HCT116 (cell line): ENCODE data around the gene SMIM35.

ENCODE experiments used
- CBX3 ChIP-seq: IDR thresholded peaks from 2 replicates; pipeline ENCODE4 v1.6.1; 2012; ENCODE audit warnings: low read depth
- CEBPB ChIP-seq: IDR thresholded peaks from 2 replicates; pipeline ENCODE4 v1.6.1; 2012; ENCODE audit warnings: low read depth
- CTCF ChIP-seq, 3 experiments: fragments of 200-600 bp in 1 of 3; sonication (generic) in 1 of 3; IDR thresholded peaks in 2 of 3; conservative IDR thresholded peaks in 1 of 3; 2 replicates each; pipeline ENCODE4 v1.5.1; 2012 to 2017; ENCODE audit warnings: low read depth in 2 of 3, low read length in 2 of 3, antibody characterized with exemption in 1 of 3, borderline replicate concordance in 1 of 3, control low read depth in 1 of 3, mild to moderate bottlenecking in 1 of 3, mixed read lengths in 1 of 3, mixed run types in 1 of 3, moderate library complexity in 1 of 3; ENCODE audit not compliant: insufficient read depth in 1 of 3
- EGR1 ChIP-seq: IDR thresholded peaks from 2 replicates; pipeline ENCODE4 v1.6.1; 2012; ENCODE audit warnings: low read depth
- ELF1 ChIP-seq: IDR thresholded peaks from 2 replicates; pipeline ENCODE4 v1.6.1; 2012; ENCODE audit warnings: low read depth, borderline replicate concordance
- EZH2phosphoT487 ChIP-seq: fragments of 200-600 bp; IDR thresholded peaks from 2 replicates; pipeline ENCODE4 v1.6.1; 2018; ENCODE audit warnings: antibody characterized with exemption, borderline replicate concordance
- FOSL1 ChIP-seq: IDR thresholded peaks from 2 replicates; pipeline ENCODE4 v1.6.1; 2012; ENCODE audit warnings: low read depth
- JUND ChIP-seq: IDR thresholded peaks from 2 replicates; pipeline ENCODE4 v1.6.1; 2012
- MAX ChIP-seq: IDR thresholded peaks from 2 replicates; pipeline ENCODE4 v1.6.1; 2012
- POLR2A ChIP-seq: IDR thresholded peaks from 2 replicates; pipeline ENCODE4 v1.7.0; 2011; ENCODE audit warnings: borderline replicate concordance; ENCODE audit not compliant: insufficient read depth, insufficient read length; ENCODE audit errors: extremely low read depth
- POLR2AphosphoS5 ChIP-seq: IDR thresholded peaks from 2 replicates; pipeline ENCODE4 v1.6.1; 2011; ENCODE audit warnings: mild to moderate bottlenecking, low read depth, low read length, moderate library complexity
- RAD21 ChIP-seq: IDR thresholded peaks from 2 replicates; pipeline ENCODE4 v1.6.1; 2012; ENCODE audit warnings: low read depth, mild to moderate bottlenecking
- SP1 ChIP-seq: IDR thresholded peaks from 2 replicates; pipeline ENCODE4 v1.6.1; 2012; ENCODE audit warnings: low read depth
- ZNF274 ChIP-seq: fragments of 200-500 bp; sonication (Bioruptor generic); IDR thresholded peaks from 2 replicates; pipeline ENCODE4 v1.6.1; 2014; ENCODE audit warnings: mild to moderate bottlenecking, low read depth, low read length, inconsistent platforms

GRCh38 chr11:117958949-117959348, 127.8 kb downstream of the SMIM35 start:
- TF ChIP-seq CTCF (IDR thresholded peaks at IDR 0.05 in 2 of 3, conservative IDR thresholded peaks at IDR 0.05 in 1 of 3; ENCODE audit: borderline replicate concordance in 1 of 3, insufficient read depth in 1 of 3, low read depth in 2 of 3, low read length in 2 of 3) = no peak
- no peak for TF ChIP-seq EZH2phosphoT487
- no peak for TF ChIP-seq POLR2A
- no peak for TF ChIP-seq EGR1
- no peak for TF ChIP-seq SP1
- no peak for TF ChIP-seq RAD21
- no peak for TF ChIP-seq JUND
- no peak for TF ChIP-seq CEBPB
- TF ChIP-seq FOSL1 = no peak
- no peak for TF ChIP-seq CBX3
- TF ChIP-seq ELF1 = no peak
- TF ChIP-seq POLR2AphosphoS5 = no peak
- TF ChIP-seq MAX = no peak
- TF ChIP-seq ZNF274 = no peak
